ENCODE data around the gene CREBZF. TPM values are rescaled to one million over a fixed set of nuclear protein-coding genes. Genes with fewer than 3 reads are reported as not detected.

Gene CREBZF
- total and polyA plus RNA-seq, 3 donors from 2014 or later: 34.7 to 89.7 (median 85.8) TPM

DNA sequence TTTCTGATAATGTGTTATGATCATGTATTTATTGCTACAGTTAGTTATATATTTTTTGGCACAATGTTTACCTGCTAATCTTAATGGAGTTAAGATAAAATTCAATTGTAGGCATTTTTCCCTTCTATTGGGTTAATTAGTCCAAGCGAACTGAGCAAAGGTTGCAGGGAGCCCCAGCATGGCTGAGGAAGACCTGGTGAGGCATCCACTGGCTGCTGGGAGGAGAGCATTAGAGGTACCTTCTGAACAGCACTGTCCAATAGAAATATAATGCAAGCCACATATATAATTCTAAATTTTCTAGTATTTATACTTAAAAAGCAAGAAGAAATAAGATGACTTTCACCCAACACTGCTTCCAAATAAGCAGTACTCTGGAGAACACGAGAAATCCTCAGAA is 17.9 kb downstream of the CREBZF start:
- 9 to 10% methylated on average over 2 of the region's 2 CpGs for WGBS, 2 donors
- intact Hi-C loops (cut with DNase I; ENCODE audit: low total_unique reads): no loop called here
- TF ChIP-seq, protein P1, sequence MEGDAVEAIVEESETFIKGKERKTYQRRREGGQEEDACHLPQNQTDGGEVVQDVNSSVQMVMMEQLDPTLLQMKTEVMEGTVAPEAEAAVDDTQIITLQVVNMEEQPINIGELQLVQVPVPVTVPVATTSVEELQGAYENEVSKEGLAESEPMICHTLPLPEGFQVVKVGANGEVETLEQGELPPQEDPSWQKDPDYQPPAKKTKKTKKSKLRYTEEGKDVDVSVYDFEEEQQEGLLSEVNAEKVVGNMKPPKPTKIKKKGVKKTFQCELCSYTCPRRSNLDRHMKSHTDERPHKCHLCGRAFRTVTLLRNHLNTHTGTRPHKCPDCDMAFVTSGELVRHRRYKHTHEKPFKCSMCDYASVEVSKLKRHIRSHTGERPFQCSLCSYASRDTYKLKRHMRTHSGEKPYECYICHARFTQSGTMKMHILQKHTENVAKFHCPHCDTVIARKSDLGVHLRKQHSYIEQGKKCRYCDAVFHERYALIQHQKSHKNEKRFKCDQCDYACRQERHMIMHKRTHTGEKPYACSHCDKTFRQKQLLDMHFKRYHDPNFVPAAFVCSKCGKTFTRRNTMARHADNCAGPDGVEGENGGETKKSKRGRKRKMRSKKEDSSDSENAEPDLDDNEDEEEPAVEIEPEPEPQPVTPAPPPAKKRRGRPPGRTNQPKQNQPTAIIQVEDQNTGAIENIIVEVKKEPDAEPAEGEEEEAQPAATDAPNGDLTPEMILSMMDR (IDR thresholded peaks at IDR 0.05): no peak
- no peak for TF ChIP-seq POLR2A (IDR thresholded peaks at IDR 0.05)

DNA sequence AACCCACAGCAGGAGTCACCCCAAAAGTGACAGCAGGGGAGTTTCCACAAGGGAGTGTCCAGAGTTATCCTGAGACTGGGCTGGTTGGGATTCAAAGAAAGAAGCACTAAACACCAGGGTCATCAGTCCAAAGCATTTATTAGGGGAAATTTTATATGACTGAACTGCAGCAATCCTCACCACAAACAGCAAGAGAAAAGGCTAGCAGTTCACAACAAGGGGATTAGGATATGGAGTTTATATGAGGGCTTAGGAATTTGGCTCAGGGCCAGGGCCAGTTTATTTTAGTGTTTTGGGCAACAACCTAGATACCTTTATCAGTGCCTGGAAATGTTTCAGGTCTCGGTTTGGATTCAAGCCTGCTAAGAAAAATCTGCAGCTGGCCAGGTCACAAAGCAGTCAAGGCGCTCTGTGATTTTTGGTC is 21.7 kb downstream of the CREBZF start:
- intact Hi-C loops (cut with DNase I; ENCODE audit: low total_unique reads): no loop called here
- H3K27ac ChIP-seq: no peak overlapping the region
- WGBS, 2 donors: 8 to 44% methylated on average over 2 of the region's 2 CpGs
- no peaks in the 10 kb centered on the region for H3K36me3 ChIP-seq (ENCODE audit: low read depth, missing control alignments)
- no peak overlapping the region for H3K4me3 ChIP-seq
- H3K27me3 ChIP-seq: no peaks in the 10 kb centered on the region
- no peak for DNase-seq
- TF ChIP-seq POLR2A (IDR thresholded peaks at IDR 0.05): no peak
- TF ChIP-seq, protein P1 (IDR thresholded peaks at IDR 0.05): no peak
- H3K4me1 ChIP-seq: peaks cover 1% of the 10 kb centered on the region
- no peaks in the 10 kb centered on the region for H3K9me3 ChIP-seq

More for the DNA sequence above, 17.9 kb downstream of the CREBZF start:
- Histone ChIP-seq H3K27ac (peak overlapping the region; percentile 71 to 84), H3K4me1 (peaks cover 11% of the 10 kb centered on the region), H3K9me3 (no peaks in the 10 kb centered on the region), H3K36me3 (ENCODE audit: low read depth, missing control alignments) (no peaks in the 10 kb centered on the region), H3K4me3 (peak overlapping the region; percentile 70 to 82), H3K27me3 (no peaks in the 10 kb centered on the region)
- no peak for DNase-seq

DNA sequence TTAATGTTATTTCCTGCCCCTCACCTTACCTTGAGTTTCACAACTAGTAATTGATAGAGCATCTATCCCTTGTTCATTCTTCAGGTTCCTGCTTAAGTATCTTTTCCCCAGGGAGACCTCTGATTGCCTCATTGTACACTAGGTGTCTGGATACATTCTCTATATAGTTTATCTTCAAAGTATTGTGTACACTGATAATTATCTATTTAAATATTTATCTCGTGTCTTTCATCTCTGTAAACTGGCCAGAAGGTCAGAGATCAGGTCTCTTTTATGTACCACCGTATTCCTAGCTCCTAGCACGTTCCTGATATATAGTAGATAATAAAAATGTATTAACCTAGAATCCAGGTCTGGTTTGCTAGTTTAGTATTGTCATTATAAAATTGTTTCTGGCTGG is 30.2 kb downstream of the CREBZF start:
- WGBS, 2 donors: 78 to 87% methylated on average over 3 of the region's 3 CpGs

DNA sequence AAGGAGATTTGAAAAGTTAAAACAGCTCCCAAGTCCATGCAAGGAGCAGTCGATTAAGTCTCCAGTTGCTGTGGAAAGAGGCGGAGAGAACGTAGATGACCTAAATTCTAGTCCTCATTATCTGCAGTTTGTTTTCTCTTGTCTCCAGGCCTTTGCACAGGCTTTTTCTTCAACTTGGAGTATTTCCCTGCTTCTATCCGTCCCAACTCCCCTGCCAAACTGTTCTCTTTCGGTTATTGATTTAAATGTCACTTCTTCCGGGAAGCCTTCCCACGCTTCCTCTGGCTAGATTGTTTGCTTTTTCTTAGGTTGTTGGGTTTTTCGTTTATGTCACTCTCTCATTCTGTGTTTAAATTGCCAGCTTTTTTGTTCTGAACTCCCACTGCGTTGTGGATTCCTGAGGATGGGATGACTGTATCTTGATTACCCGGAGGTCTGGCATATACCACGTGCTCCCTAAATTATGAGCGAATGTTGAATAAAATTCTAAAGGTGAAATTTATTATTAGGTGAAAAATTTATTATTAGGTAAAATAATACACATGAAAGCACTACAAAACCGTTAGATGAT is 36.1 kb downstream of the CREBZF start:
- H3K4me1 ChIP-seq: peaks cover 3% of the 10 kb centered on the region
- intact Hi-C loops (cut with DNase I; ENCODE audit: low total_unique reads): no loop called here
- H3K27ac ChIP-seq: peak overlapping the region; percentile 95 to 96
- H3K36me3 ChIP-seq (ENCODE audit: low read depth, missing control alignments): no peaks in the 10 kb centered on the region
- no peaks in the 10 kb centered on the region for H3K9me3 ChIP-seq
- H3K27me3 ChIP-seq: no peaks in the 10 kb centered on the region
- H3K4me3 ChIP-seq: peak overlapping the region; percentile 66 to 84
- no peak for DNase-seq
- TF ChIP-seq POLR2A (IDR thresholded peaks at IDR 0.05): no peak
- WGBS, 2 donors: 1 to 2% methylated on average over 13 of the region's 13 CpGs

More for the DNA sequence above, 30.2 kb downstream of the CREBZF start:
- no peak for DNase-seq
- Histone ChIP-seq H3K4me1 (no peaks in the 10 kb centered on the region), H3K4me3 (no peak overlapping the region), H3K27me3 (no peaks in the 10 kb centered on the region), H3K36me3 (ENCODE audit: low read depth, missing control alignments) (no peaks in the 10 kb centered on the region), H3K27ac (no peak overlapping the region), H3K9me3 (no peaks in the 10 kb centered on the region)
- intact Hi-C loops (cut with DNase I; ENCODE audit: low total_unique reads): no loop called here
- no peak for TF ChIP-seq POLR2A (IDR thresholded peaks at IDR 0.05)
- TF ChIP-seq, protein P1 (IDR thresholded peaks at IDR 0.05): no peak

DNA sequence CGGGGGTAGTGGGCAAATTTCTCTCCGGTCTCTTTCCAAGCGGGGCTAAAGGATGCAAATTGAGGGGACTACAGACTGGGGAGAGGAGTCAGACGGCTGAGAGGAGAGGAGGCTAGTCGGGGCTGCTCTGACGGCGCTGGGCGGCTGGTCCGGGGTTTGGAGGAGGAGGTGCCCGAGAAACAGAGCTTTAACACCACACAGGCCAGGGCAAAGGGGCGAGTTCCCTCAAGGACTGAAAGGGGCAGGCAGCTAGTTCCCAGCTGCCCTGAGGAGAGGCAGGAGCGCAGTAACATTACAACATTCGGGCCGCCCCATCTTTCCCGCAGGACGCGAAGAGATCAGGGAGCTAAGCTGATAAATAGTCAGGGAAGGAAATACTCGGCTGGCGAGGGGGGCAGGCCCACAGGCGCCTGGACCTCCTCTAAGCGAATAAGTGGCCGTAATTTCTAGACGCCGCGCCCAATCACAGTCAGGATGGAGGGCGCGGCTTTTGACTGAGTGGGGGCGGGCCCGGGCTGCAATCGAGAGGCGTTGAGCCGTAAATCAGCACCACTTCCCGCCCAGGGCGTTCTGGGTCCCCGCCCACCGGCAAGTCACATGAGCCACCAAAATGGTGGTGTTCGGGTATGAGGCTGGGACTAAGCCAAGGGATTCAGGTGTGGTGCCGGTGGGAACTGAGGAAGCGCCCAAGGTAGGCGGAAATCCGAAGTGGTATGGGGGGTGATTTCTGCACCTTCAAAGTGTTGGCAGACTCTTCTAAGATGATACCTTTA is 36.7 kb downstream of the CREBZF start, which contains the start of gene TMEM126B:
TSS of gene TMEM126B (plus strand) at position 596 of the 773 bp plus-strand sequence. CDS start at position 611, 15 bp downstream.
- TF ChIP-seq POLR2A (IDR thresholded peaks at IDR 0.05): no peak
- TF ChIP-seq, protein P1 (IDR thresholded peaks at IDR 0.05): no peak
- intact Hi-C loops (cut with DNase I; ENCODE audit: low total_unique reads): no loop called here
- WGBS, 2 donors: 0 to 1% methylated on average over 36 to 41 of the region's 41 CpGs
- peak within 1 kb of the TSS; percentile 95 to 96 for H3K27ac ChIP-seq
- DNase-seq: peak; percentile 99
- no peaks in the 10 kb centered on the region for H3K27me3 ChIP-seq
- peak within 1 kb of the TSS; percentile 66 to 84 for H3K4me3 ChIP-seq
- H3K9me3 ChIP-seq: no peaks in the 10 kb centered on the region
- H3K36me3 ChIP-seq (ENCODE audit: low read depth, missing control alignments): no peaks in the 10 kb centered on the region
- peaks cover 3% of the 10 kb centered on the region for H3K4me1 ChIP-seq
